AG04450 (cell line): Measurements from ENCODE around the gene HOXA7. TPM values are rescaled to one million over a fixed set of nuclear protein-coding genes. Genes with fewer than 3 reads are reported as not detected.

Experiments
- CTCF ChIA-PET: fragments of 300-600, 350-600 bp; formaldehyde crosslinking; extraction: SDS; loops from one replicate; lab custom pipeline; 2022; ENCODE audit warnings: antibody characterized with exemption, inconsistent platforms; lab: Charles Lee
- POLR2A ChIA-PET: fragments of 350-600 bp; formaldehyde crosslinking; extraction: SDS; loops from one replicate; lab custom pipeline; 2021; ENCODE audit warnings: antibody characterized with exemption, inconsistent platforms; lab: Yijun Ruan, JAX
- DNase-seq: peaks from one replicate; pipeline ENCODE4 v3.0.0-alpha.2; 2011; ENCODE audit warnings: low read depth, low spot score
- H3K27ac ChIP-seq: one replicate; pipeline ENCODE4 v1.5.1; 2012; ENCODE audit warnings: low read depth, low read length, control low read depth
- H3K27me3 ChIP-seq: one replicate; pipeline ENCODE4 v1.6.0; 2012; ENCODE audit warnings: low read length; ENCODE audit not compliant: control insufficient read depth, insufficient read depth
- H3K4me3 ChIP-seq: 2 replicates; pipeline ENCODE4 v1.5.1; 2011; ENCODE audit warnings: mild to moderate bottlenecking, low read depth, low read length, control low read depth
- H3K9me3 ChIP-seq: 2 replicates; pipeline ENCODE4 v1.5.1; 2012; ENCODE audit warnings: low read length; ENCODE audit not compliant: control insufficient read depth, insufficient read depth
- CTCF ChIP-seq: IDR thresholded peaks from 2 replicates; pipeline ENCODE4 v1.5.1; 2011; ENCODE audit warnings: low read depth, low read length, control low read depth, inconsistent platforms
- polyA plus RNA-seq: library from polyadenylated mRNA; depleted of rRNA; stranded (reverse); fragments of >200 nt; gene quantifications from 2 replicates; pipeline ENCODE4 v1.2.3, GENCODE V29; 2011

HOXA7 gene
- polyA plus RNA-seq, 1 experiment = 5.3 TPM

GRCh38 chr7:27200761-27201579 lies 44.5 kb upstream of the HOXA7 start:
- POLR2A ChIA-PET = no interaction called here
- Histone ChIP-seq H3K27me3 (peaks cover 88% of the 10 kb centered on the region), H3K27ac (no peak overlapping the region), H3K4me3 (no peak overlapping the region), H3K9me3 (peaks cover 15% of the 10 kb centered on the region; the same call in 1 of the 2 replicates)
- CTCF ChIA-PET = interaction anchor here (1.1 to 1.9 kb wide), 2 partner anchors 22 to 376 kb away, joined by 3 to 4 read pairs; no protein-coding TSS in a partner anchor
- no peak for DNase-seq
- TF ChIP-seq CTCF = no peak

GRCh38 chr7:27199849-27200760 lies 43.6 kb upstream of the HOXA7 start, which contains the start of gene HOXA13:
TSS of gene HOXA13 (minus strand) at chr7:27200091. CDS start at chr7:27200077, 14 bp downstream.
- Histone ChIP-seq H3K27me3 (peaks cover 84% of the 10 kb centered on the region), H3K27ac (no peak within 1 kb of the TSS), H3K4me3 (no peak within 1 kb of the TSS), H3K9me3 (peaks cover 9% of the 10 kb centered on the region; the same call in 1 of the 2 replicates)
- CTCF ChIA-PET = interaction anchor here (1.4 kb wide), 1 partner anchor 721 kb away, joined by 5 read pairs; no protein-coding TSS in a partner anchor
- POLR2A ChIA-PET = no interaction called here
- no peak for DNase-seq
- TF ChIP-seq CTCF = no peak

GRCh38 chr7:27198871-27199801 lies 42.7 kb upstream of the HOXA7 start:
- TF ChIP-seq CTCF = no peak

GRCh38 chr7:27198138-27198841 lies 41.8 kb upstream of the HOXA7 start:
- no peak overlapping the region for H3K27ac ChIP-seq
- no peak overlapping the region for H3K4me3 ChIP-seq
- peaks cover 9% of the 10 kb centered on the region; the same call in 1 of the 2 replicates for H3K9me3 ChIP-seq
- ChIA-PET POLR2A (no interaction called here), CTCF (interaction anchor here (0.6 to 1.2 kb wide), 3 partner anchors 576 to 886 kb away, joined by 3 read pairs; no protein-coding TSS in a partner anchor)
- TF ChIP-seq CTCF = no peak
- no peak for DNase-seq
- H3K27me3 ChIP-seq = peaks cover 83% of the 10 kb centered on the region

More at GRCh38 chr7:27198871-27199801, 42.7 kb upstream of the HOXA7 start:
- no peak for DNase-seq
- CTCF ChIA-PET = interaction anchor here (0.6 to 1.4 kb wide), 5 partner anchors 575 to 885 kb away, joined by 3 to 5 read pairs (median 3); no protein-coding TSS in a partner anchor
- peaks cover 83% of the 10 kb centered on the region for H3K27me3 ChIP-seq
- peaks cover 9% of the 10 kb centered on the region; the same call in 1 of the 2 replicates for H3K9me3 ChIP-seq
- POLR2A ChIA-PET = no interaction called here
- H3K4me3 ChIP-seq = no peak overlapping the region
- H3K27ac ChIP-seq = no peak overlapping the region
